ENCODE measurements around the gene CA11.
A peak's percentile ranks its signal among the peaks of the same experiment; 100 is the strongest.

CA11 gene

DNA sequence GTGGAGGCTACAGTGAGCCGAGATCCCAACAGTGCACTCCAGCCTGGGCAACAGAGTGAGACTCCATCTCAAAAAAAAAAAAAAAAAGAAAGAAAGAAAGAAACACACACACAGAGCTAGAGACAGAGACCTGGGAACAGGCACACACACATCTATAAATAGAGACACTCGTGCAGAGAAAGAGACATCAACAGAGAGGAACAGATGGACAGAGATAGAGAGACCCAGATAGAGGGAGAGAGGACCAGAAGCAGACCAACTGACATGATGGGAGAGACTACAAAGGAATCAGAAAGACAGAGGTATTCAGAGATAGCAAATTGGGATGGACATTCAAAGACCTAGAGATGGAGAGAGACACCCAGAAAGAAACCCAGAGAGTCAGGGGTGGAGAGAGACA lies 2.1 kb upstream of the CA11 start:
- DNase-seq (ENCODE audit: low read depth), result no peak
- TF ChIP-seq, protein P1, sequence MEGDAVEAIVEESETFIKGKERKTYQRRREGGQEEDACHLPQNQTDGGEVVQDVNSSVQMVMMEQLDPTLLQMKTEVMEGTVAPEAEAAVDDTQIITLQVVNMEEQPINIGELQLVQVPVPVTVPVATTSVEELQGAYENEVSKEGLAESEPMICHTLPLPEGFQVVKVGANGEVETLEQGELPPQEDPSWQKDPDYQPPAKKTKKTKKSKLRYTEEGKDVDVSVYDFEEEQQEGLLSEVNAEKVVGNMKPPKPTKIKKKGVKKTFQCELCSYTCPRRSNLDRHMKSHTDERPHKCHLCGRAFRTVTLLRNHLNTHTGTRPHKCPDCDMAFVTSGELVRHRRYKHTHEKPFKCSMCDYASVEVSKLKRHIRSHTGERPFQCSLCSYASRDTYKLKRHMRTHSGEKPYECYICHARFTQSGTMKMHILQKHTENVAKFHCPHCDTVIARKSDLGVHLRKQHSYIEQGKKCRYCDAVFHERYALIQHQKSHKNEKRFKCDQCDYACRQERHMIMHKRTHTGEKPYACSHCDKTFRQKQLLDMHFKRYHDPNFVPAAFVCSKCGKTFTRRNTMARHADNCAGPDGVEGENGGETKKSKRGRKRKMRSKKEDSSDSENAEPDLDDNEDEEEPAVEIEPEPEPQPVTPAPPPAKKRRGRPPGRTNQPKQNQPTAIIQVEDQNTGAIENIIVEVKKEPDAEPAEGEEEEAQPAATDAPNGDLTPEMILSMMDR (IDR thresholded peaks at IDR 0.05; ENCODE audit: low read depth, low read length, missing control alignments), result no peak
- H3K4me3 ChIP-seq (ENCODE audit: low read depth, low read length), result no peak overlapping the region

DNA sequence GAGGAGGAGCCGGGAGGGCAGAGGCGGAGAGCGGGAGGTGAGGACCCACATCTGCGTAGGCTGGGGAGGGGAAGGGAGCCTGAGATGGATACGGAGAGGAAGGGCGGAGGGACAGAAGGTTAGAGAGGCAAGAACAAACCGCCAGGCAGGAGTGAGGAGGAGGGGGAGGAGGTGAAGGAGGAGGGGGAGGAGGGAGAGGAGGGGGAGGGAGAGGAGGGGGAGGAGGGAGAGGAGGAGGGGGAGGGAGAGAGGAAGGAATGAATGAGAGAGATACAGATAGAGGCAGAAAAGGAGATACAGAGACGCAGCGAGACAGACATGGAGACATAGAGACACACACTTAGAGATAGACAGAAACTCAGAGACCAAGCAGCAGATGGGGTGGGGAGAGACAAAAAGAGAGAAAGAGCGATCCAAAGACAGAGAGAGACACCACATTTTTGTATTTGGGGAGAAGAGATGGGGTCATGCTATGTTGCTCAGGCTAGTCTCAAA lies 782 bp upstream of the CA11 start:
- TF ChIP-seq, protein P1 (IDR thresholded peaks at IDR 0.05; ENCODE audit: low read depth, low read length, missing control alignments), result no peak
- no peak for DNase-seq (ENCODE audit: low read depth)
- H3K4me3 ChIP-seq (ENCODE audit: low read depth, low read length), result no peak overlapping the region

DNA sequence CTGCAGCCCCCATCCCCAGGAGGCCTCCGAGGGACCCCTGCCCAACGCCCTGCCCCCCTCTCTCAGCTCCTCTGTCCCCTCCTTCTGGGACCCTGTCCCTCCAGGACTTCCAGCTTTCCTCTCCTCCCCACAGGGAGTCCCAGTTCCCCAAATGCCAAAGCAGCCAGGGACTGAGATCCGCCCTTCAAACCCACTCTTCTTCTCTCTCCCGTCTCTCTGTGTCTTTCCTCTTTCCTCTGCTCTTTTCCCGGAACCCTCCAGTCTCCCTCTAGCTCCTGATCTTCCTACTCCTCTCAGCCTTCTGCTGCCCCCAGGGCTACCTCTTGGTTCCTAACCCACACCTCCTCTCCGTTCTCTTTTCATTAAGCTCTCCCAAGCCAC lies 377 bp downstream of the CA11 start:
- peak overlapping the region; percentile 51 for H3K4me3 ChIP-seq (ENCODE audit: low read depth, low read length)
- no peak for DNase-seq (ENCODE audit: low read depth)
- TF ChIP-seq, protein P1 (IDR thresholded peaks at IDR 0.05; ENCODE audit: low read depth, low read length, missing control alignments), result no peak

DNA sequence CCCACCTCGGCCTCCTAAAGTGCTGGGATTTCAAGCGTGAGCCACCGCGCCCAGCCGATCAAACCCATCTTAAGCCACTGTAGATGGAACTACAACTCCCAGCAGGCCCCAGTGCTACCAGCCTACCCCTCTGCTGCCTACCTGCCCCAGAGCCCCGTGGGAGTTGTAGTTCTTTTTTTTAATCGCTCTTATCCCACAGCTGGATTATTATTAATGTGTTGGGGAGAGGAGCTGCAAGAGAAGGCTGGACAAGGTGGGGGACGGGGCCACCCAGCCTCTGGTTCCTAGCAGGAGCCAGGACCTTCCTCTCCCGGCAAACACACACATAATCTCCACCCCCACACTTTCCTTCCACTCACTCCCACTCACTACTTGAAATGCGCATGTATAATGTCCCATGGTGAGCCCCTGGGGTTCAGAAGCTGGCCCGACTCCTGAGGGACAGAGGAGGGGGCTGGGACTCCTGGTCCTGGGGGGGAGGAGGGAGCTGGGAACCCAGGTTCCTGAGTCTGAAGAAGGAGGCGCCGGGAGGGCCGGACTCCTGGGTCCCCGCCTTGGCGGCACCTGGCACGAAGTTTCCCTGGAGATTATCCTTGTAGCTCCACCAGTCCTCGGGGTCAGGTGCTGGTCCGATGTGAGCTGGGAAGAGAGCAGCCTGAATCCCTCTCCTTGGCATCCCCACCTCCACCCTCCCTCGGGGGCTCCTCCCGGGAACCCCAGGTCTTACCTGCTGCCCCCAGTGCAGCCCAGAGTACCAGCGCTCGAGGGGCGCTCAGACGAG lies 958 bp downstream of the CA11 start:
- DNase-seq (ENCODE audit: low read depth), result no peak
- TF ChIP-seq, protein P1 (IDR thresholded peaks at IDR 0.05; ENCODE audit: low read depth, low read length, missing control alignments), result no peak
- H3K4me3 ChIP-seq (ENCODE audit: low read depth, low read length), result peak overlapping the region; percentile 51

DNA sequence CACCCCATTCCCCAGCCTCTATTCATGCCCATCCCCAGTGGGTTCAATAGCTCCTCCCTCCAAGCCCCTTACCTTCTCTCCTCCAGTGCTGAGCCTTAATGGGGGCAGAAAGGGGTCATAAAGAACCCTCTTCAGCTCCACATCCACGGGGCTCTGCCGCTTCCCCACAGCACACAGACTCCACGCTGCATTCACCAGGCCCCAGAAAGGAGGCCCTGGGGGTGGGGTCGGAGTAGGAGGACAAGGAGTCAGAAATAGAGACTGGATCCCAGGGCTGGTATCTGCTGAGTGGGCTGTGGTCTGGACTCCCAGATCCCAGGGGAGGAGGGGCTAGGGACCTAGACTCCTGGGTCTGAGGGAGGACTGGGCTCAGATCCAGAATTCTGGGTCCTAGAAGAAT lies 1.6 kb downstream of the CA11 start:
- no peak overlapping the region for H3K4me3 ChIP-seq (ENCODE audit: low read depth, low read length)

DNA sequence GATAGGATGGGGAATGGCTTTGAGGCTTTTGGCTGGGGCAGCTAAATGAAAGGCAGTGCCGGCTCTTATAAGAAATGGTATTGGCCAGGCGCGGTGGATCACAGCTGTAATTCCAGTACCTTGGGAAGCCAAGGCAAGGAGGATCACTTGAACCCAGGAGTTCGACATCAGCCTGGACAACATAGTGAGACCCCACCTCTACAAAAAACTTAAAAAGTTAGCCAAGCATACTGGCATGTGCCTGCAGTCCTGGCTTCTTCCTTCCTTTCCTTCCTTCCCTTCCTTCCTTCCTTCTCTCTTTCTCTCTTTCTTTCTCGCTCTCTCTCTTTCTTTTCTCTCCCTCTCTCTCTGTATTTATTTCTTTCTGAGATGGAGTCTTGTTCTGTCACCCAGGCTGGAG lies 3.1 kb downstream of the CA11 start:
- DNase-seq (ENCODE audit: low read depth), result no peak
- H3K4me3 ChIP-seq (ENCODE audit: low read depth, low read length), result no peak overlapping the region
- TF ChIP-seq, protein P1 (IDR thresholded peaks at IDR 0.05; ENCODE audit: low read depth, low read length, missing control alignments), result no peak

More for the DNA sequence above, 1.6 kb downstream of the CA11 start:
- no peak for DNase-seq (ENCODE audit: low read depth)
- TF ChIP-seq, protein P1 (IDR thresholded peaks at IDR 0.05; ENCODE audit: low read depth, low read length, missing control alignments), result no peak

DNA sequence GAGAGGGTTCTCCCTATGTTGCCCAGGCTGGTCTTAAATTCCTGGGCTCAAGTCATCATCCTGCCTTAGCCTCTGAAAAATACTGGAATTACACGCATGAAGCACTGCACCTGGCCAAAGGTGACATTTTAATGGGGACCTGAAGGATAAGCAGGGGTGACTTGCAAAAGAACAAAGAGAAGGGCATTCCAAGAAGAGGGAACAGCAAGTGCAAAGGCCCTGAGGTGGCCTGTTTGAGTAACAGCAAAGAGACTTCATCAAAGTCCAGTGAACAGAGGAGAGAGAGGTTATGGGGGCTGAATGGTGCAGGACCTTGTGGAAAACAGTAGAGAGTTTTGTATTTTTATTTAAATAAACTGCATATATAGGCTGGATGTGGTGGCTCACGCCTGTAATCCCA lies 4.1 kb downstream of the CA11 start:
- TF ChIP-seq, protein P1 (IDR thresholded peaks at IDR 0.05; ENCODE audit: low read depth, low read length, missing control alignments), result no peak
- no peak overlapping the region for H3K4me3 ChIP-seq (ENCODE audit: low read depth, low read length)
- no peak for DNase-seq (ENCODE audit: low read depth)

All from GM12864 (cell line).